Neural crest cell (in vitro differentiated cells): ENCODE measurements around the gene ACAP2. TPM values are rescaled to one million over a fixed set of nuclear protein-coding genes. Genes with fewer than 3 reads are reported as not detected.
A peak's percentile ranks its signal among the peaks of the same experiment; 100 is the strongest.

ENCODE experiments used
- DNase-seq: peaks from one replicate; pipeline ENCODE4 v3.0.0; 2021; ENCODE audit warnings: low read depth, mixed read lengths, low spot score
- H3K27ac Mint-ChIP-seq: one replicate; pipeline ENCODE4 v1.8.0; 2021; ENCODE audit warnings: mild to moderate bottlenecking, mixed read lengths; ENCODE audit not compliant: unreplicated experiment
- H3K27me3 Mint-ChIP-seq: 2 replicates; pipeline ENCODE4 v1.8.0; 2021; ENCODE audit warnings: low read depth, mild to moderate bottlenecking, mixed read lengths
- H3K36me3 Mint-ChIP-seq: 2 replicates; pipeline ENCODE4 v1.8.0; 2021; ENCODE audit warnings: low read depth, mild to moderate bottlenecking, mixed read lengths
- H3K4me1 Mint-ChIP-seq: 2 replicates; pipeline ENCODE4 v1.8.0; 2021; ENCODE audit warnings: mixed read lengths
- H3K4me3 Mint-ChIP-seq: one replicate; pipeline ENCODE4 v1.8.0; 2021; ENCODE audit warnings: mild to moderate bottlenecking, mixed read lengths
- H3K9me3 Mint-ChIP-seq: 2 replicates; pipeline ENCODE4 v1.8.0; 2021; ENCODE audit warnings: mixed read lengths
- CTCF ChIP-seq: fragments of 200-600 bp; sonication (generic); conservative IDR thresholded peaks from 2 replicates; pipeline ENCODE4 v1.5.0; 2021; ENCODE audit warnings: antibody characterized with exemption, mild to moderate bottlenecking
- total RNA-seq: library from RNA; stranded (reverse); gene quantifications from 2 replicates; pipeline ENCODE4 v1.2.1, GENCODE V29; 2021

ACAP2 gene
- total RNA-seq, 1 donor from 2014 or later = 35.7 TPM

GRCh38 chr3:195458316-195458717 lies 15.5 kb upstream of the ACAP2 start:
- H3K4me1 Mint-ChIP-seq = no peaks in the 10 kb centered on the region
- H3K27ac Mint-ChIP-seq = no peak overlapping the region
- peaks cover 5% of the 10 kb centered on the region for H3K9me3 Mint-ChIP-seq
- H3K4me3 Mint-ChIP-seq = no peak overlapping the region
- no peaks in the 10 kb centered on the region for H3K27me3 Mint-ChIP-seq
- H3K36me3 Mint-ChIP-seq = no peaks in the 10 kb centered on the region
- DNase-seq = no peak
- TF ChIP-seq CTCF = no peak

- H3K27me3 Mint-ChIP-seq = no peaks in the 10 kb centered on the region
- H3K27ac Mint-ChIP-seq = no peak overlapping the region
- H3K4me1 Mint-ChIP-seq = peaks cover 7% of the 10 kb centered on the region
- H3K36me3 Mint-ChIP-seq = no peaks in the 10 kb centered on the region
- TF ChIP-seq CTCF = no peak
- no peak for DNase-seq
- no peak overlapping the region for H3K4me3 Mint-ChIP-seq
- peaks cover 5% of the 10 kb centered on the region for H3K9me3 Mint-ChIP-seq
These were observed 13.0 kb upstream of the ACAP2 start for GRCh38 chr3:195455789-195456188.

- H3K4me3 Mint-ChIP-seq = no peak overlapping the region
- peaks cover 5% of the 10 kb centered on the region for H3K9me3 Mint-ChIP-seq
- no peak overlapping the region for H3K27ac Mint-ChIP-seq
- no peak for DNase-seq
- H3K4me1 Mint-ChIP-seq = peaks cover 7% of the 10 kb centered on the region
- no peaks in the 10 kb centered on the region for H3K27me3 Mint-ChIP-seq
- TF ChIP-seq CTCF = no peak
- no peaks in the 10 kb centered on the region for H3K36me3 Mint-ChIP-seq
These were observed 10.4 kb upstream of the ACAP2 start for GRCh38 chr3:195453236-195453635.

- H3K4me1 Mint-ChIP-seq = peaks cover 7% of the 10 kb centered on the region
- DNase-seq = no peak
- H3K27ac Mint-ChIP-seq = no peak overlapping the region
- H3K4me3 Mint-ChIP-seq = no peak overlapping the region
- H3K9me3 Mint-ChIP-seq = peaks cover 5% of the 10 kb centered on the region
- no peaks in the 10 kb centered on the region for H3K27me3 Mint-ChIP-seq
- TF ChIP-seq CTCF = no peak
- H3K36me3 Mint-ChIP-seq = no peaks in the 10 kb centered on the region
These were observed 8.7 kb upstream of the ACAP2 start for GRCh38 chr3:195451373-195452015.

GRCh38 chr3:195450731-195451229 lies 8.0 kb upstream of the ACAP2 start:
- Mint-ChIP-seq H3K9me3 (peaks cover 5% of the 10 kb centered on the region), H3K4me1 (peaks cover 7% of the 10 kb centered on the region), H3K27ac (peak overlapping the region; percentile 78), H3K36me3 (no peaks in the 10 kb centered on the region), H3K27me3 (no peaks in the 10 kb centered on the region), H3K4me3 (no peak overlapping the region)
- no peak for DNase-seq
- TF ChIP-seq CTCF = no peak
